Measurements from ENCODE around the gene TAMALIN.
"Not testable (repeated sequence)": the region's sequence is repeated elsewhere in the genome, so short reads cannot be mapped to it uniquely, and the experiment has no call there.

Gene TAMALIN

GRCh38 chr12:51979306-51979705 lies 27.4 kb upstream of the TAMALIN start:
- not testable (repeated sequence) for H3K27ac ChIP-seq (ENCODE audit: low read depth, low read length); H3K27me3 ChIP-seq (ENCODE audit: control insufficient read depth in 5 of 5, insufficient read depth in 4 of 5, low read length in 5 of 5); H3K4me3 ChIP-seq (ENCODE audit: low read depth in 1 of 5, low read length in 5 of 5); H3K9ac ChIP-seq (ENCODE audit: low read length in 5 of 5); H3K9me3 ChIP-seq (ENCODE audit: control insufficient read depth in 5 of 5, low read length in 5 of 5)
- peaks cover 0 to 12% (median 9%) of the 10 kb centered on the region in 5 donors for H3K4me1 ChIP-seq (ENCODE audit: control insufficient read depth in 5 of 5, insufficient read depth in 5 of 5, low read length in 5 of 5)
- H3K36me3 ChIP-seq (ENCODE audit: control insufficient read depth in 5 of 5, insufficient read depth in 5 of 5, low read length in 5 of 5), result peaks cover 12 to 69% (median 60%) of the 10 kb centered on the region in 5 donors

- Histone ChIP-seq H3K4me1 (ENCODE audit: control insufficient read depth in 5 of 5, insufficient read depth in 5 of 5, low read length in 5 of 5) (peaks cover 0 to 3% (median 3%) of the 10 kb centered on the region in 5 donors), H3K4me3 (ENCODE audit: low read depth in 1 of 5, low read length in 5 of 5) (no peak overlapping the region), H3K9me3 (ENCODE audit: control insufficient read depth in 5 of 5, low read length in 5 of 5) (no peaks in the 10 kb centered on the region), H3K36me3 (ENCODE audit: control insufficient read depth in 5 of 5, insufficient read depth in 5 of 5, low read length in 5 of 5) (peaks cover 16 to 76% (median 69%) of the 10 kb centered on the region in 5 donors), H3K27me3 (ENCODE audit: control insufficient read depth in 5 of 5, insufficient read depth in 4 of 5, low read length in 5 of 5) (no peaks in the 10 kb centered on the region), H3K27ac (ENCODE audit: low read depth, low read length) (no peak overlapping the region), H3K9ac (ENCODE audit: low read length in 5 of 5) (no peak overlapping the region)
Measured at GRCh38 chr12:51980051-51980808, 26.5 kb upstream of the TAMALIN start.

- H3K36me3 ChIP-seq (ENCODE audit: control insufficient read depth in 5 of 5, insufficient read depth in 5 of 5, low read length in 5 of 5), result peaks cover 16 to 76% (median 69%) of the 10 kb centered on the region in 5 donors
Measured at GRCh38 chr12:51980809-51981127, 26.0 kb upstream of the TAMALIN start.

GRCh38 chr12:51984657-51985056 lies 22.1 kb upstream of the TAMALIN start:
- Histone ChIP-seq H3K27ac (ENCODE audit: low read depth, low read length) (no peak overlapping the region), H3K36me3 (ENCODE audit: control insufficient read depth in 5 of 5, insufficient read depth in 5 of 5, low read length in 5 of 5) (peaks cover 15 to 75% (median 66%) of the 10 kb centered on the region in 5 donors), H3K4me1 (ENCODE audit: control insufficient read depth in 5 of 5, insufficient read depth in 5 of 5, low read length in 5 of 5) (peaks cover 0 to 3% (median 0%) of the 10 kb centered on the region in 5 donors), H3K9ac (ENCODE audit: low read length in 5 of 5) (no peak overlapping the region), H3K27me3 (ENCODE audit: control insufficient read depth in 5 of 5, insufficient read depth in 4 of 5, low read length in 5 of 5) (no peaks in the 10 kb centered on the region), H3K9me3 (ENCODE audit: control insufficient read depth in 5 of 5, low read length in 5 of 5) (no peaks in the 10 kb centered on the region), H3K4me3 (ENCODE audit: low read depth in 1 of 5, low read length in 5 of 5) (no peak overlapping the region)

More at GRCh38 chr12:51980809-51981127, 26.0 kb upstream of the TAMALIN start:
- H3K4me3 ChIP-seq (ENCODE audit: low read depth in 1 of 5, low read length in 5 of 5), result no peak overlapping the region
- no peaks in the 10 kb centered on the region for H3K9me3 ChIP-seq (ENCODE audit: control insufficient read depth in 5 of 5, low read length in 5 of 5)
- peaks cover 0 to 3% (median 0%) of the 10 kb centered on the region in 5 donors for H3K4me1 ChIP-seq (ENCODE audit: control insufficient read depth in 5 of 5, insufficient read depth in 5 of 5, low read length in 5 of 5)
- no peak overlapping the region for H3K27ac ChIP-seq (ENCODE audit: low read depth, low read length)
- H3K27me3 ChIP-seq (ENCODE audit: control insufficient read depth in 5 of 5, insufficient read depth in 4 of 5, low read length in 5 of 5), result no peaks in the 10 kb centered on the region
- no peak overlapping the region for H3K9ac ChIP-seq (ENCODE audit: low read length in 5 of 5)

- peaks cover 15 to 76% (median 67%) of the 10 kb centered on the region in 5 donors for H3K36me3 ChIP-seq (ENCODE audit: control insufficient read depth in 5 of 5, insufficient read depth in 5 of 5, low read length in 5 of 5)
Measured at GRCh38 chr12:51985154-51985835, 21.5 kb upstream of the TAMALIN start.

GRCh38 chr12:51986834-51987233 lies 19.9 kb upstream of the TAMALIN start:
- no peak overlapping the region for H3K27ac ChIP-seq (ENCODE audit: low read depth, low read length)
- H3K4me3 ChIP-seq (ENCODE audit: low read depth in 1 of 5, low read length in 5 of 5), result no peak overlapping the region
- H3K9ac ChIP-seq (ENCODE audit: low read length in 5 of 5), result no peak overlapping the region
- no peaks in the 10 kb centered on the region for H3K27me3 ChIP-seq (ENCODE audit: control insufficient read depth in 5 of 5, insufficient read depth in 4 of 5, low read length in 5 of 5)
- no peaks in the 10 kb centered on the region for H3K9me3 ChIP-seq (ENCODE audit: control insufficient read depth in 5 of 5, low read length in 5 of 5)
- H3K36me3 ChIP-seq (ENCODE audit: control insufficient read depth in 5 of 5, insufficient read depth in 5 of 5, low read length in 5 of 5), result peaks cover 19 to 69% (median 63%) of the 10 kb centered on the region in 5 donors
- H3K4me1 ChIP-seq (ENCODE audit: control insufficient read depth in 5 of 5, insufficient read depth in 5 of 5, low read length in 5 of 5), result no peaks in the 10 kb centered on the region

More at GRCh38 chr12:51985154-51985835, 21.5 kb upstream of the TAMALIN start:
- no peaks in the 10 kb centered on the region for H3K27me3 ChIP-seq (ENCODE audit: control insufficient read depth in 5 of 5, insufficient read depth in 4 of 5, low read length in 5 of 5)
- no peaks in the 10 kb centered on the region for H3K9me3 ChIP-seq (ENCODE audit: control insufficient read depth in 5 of 5, low read length in 5 of 5)
- H3K4me1 ChIP-seq (ENCODE audit: control insufficient read depth in 5 of 5, insufficient read depth in 5 of 5, low read length in 5 of 5), result peaks cover 0 to 3% (median 0%) of the 10 kb centered on the region in 5 donors
- H3K9ac ChIP-seq (ENCODE audit: low read length in 5 of 5), result no peak overlapping the region
- H3K27ac ChIP-seq (ENCODE audit: low read depth, low read length), result no peak overlapping the region
- H3K4me3 ChIP-seq (ENCODE audit: low read depth in 1 of 5, low read length in 5 of 5), result no peak overlapping the region

GRCh38 chr12:51992246-51992645 lies 14.5 kb upstream of the TAMALIN start:
- Histone ChIP-seq H3K9me3 (ENCODE audit: control insufficient read depth in 5 of 5, low read length in 5 of 5) (no peaks in the 10 kb centered on the region), H3K9ac (ENCODE audit: low read length in 5 of 5) (no peak overlapping the region), H3K27ac (ENCODE audit: low read depth, low read length) (no peak overlapping the region), H3K27me3 (ENCODE audit: control insufficient read depth in 5 of 5, insufficient read depth in 4 of 5, low read length in 5 of 5) (no peaks in the 10 kb centered on the region), H3K4me3 (ENCODE audit: low read depth in 1 of 5, low read length in 5 of 5) (no peak overlapping the region), H3K4me1 (ENCODE audit: control insufficient read depth in 5 of 5, insufficient read depth in 5 of 5, low read length in 5 of 5) (no peaks in the 10 kb centered on the region), H3K36me3 (ENCODE audit: control insufficient read depth in 5 of 5, insufficient read depth in 5 of 5, low read length in 5 of 5) (peaks cover 11 to 58% (median 51%) of the 10 kb centered on the region in 5 donors)

GRCh38 chr12:51994539-51994820 lies 12.3 kb upstream of the TAMALIN start:
- H3K9me3 ChIP-seq (ENCODE audit: control insufficient read depth in 5 of 5, low read length in 5 of 5), result no peaks in the 10 kb centered on the region
- no peak overlapping the region for H3K9ac ChIP-seq (ENCODE audit: low read length in 5 of 5)
- H3K4me3 ChIP-seq (ENCODE audit: low read depth in 1 of 5, low read length in 5 of 5), result no peak overlapping the region
- no peak overlapping the region for H3K27ac ChIP-seq (ENCODE audit: low read depth, low read length)
- no peaks in the 10 kb centered on the region for H3K4me1 ChIP-seq (ENCODE audit: control insufficient read depth in 5 of 5, insufficient read depth in 5 of 5, low read length in 5 of 5)
- H3K36me3 ChIP-seq (ENCODE audit: control insufficient read depth in 5 of 5, insufficient read depth in 5 of 5, low read length in 5 of 5), result peaks cover 11 to 61% (median 50%) of the 10 kb centered on the region in 5 donors
- no peaks in the 10 kb centered on the region for H3K27me3 ChIP-seq (ENCODE audit: control insufficient read depth in 5 of 5, insufficient read depth in 4 of 5, low read length in 5 of 5)

- Histone ChIP-seq H3K27ac (ENCODE audit: low read depth, low read length) (no peak overlapping the region), H3K9ac (ENCODE audit: low read length in 5 of 5) (no peak overlapping the region), H3K27me3 (ENCODE audit: control insufficient read depth in 5 of 5, insufficient read depth in 4 of 5, low read length in 5 of 5) (no peaks in the 10 kb centered on the region), H3K9me3 (ENCODE audit: control insufficient read depth in 5 of 5, low read length in 5 of 5) (no peaks in the 10 kb centered on the region), H3K4me3 (ENCODE audit: low read depth in 1 of 5, low read length in 5 of 5) (no peak overlapping the region), H3K4me1 (ENCODE audit: control insufficient read depth in 5 of 5, insufficient read depth in 5 of 5, low read length in 5 of 5) (no peaks in the 10 kb centered on the region), H3K36me3 (ENCODE audit: control insufficient read depth in 5 of 5, insufficient read depth in 5 of 5, low read length in 5 of 5) (peaks cover 11 to 63% (median 48%) of the 10 kb centered on the region in 5 donors)
Measured at GRCh38 chr12:51994959-51995358, 11.8 kb upstream of the TAMALIN start.

GRCh38 chr12:51997136-51997535 lies 9.6 kb upstream of the TAMALIN start:
- peaks cover 4 to 53% (median 42%) of the 10 kb centered on the region in 5 donors for H3K36me3 ChIP-seq (ENCODE audit: control insufficient read depth in 5 of 5, insufficient read depth in 5 of 5, low read length in 5 of 5)
- no peaks in the 10 kb centered on the region for H3K27me3 ChIP-seq (ENCODE audit: control insufficient read depth in 5 of 5, insufficient read depth in 4 of 5, low read length in 5 of 5)
- H3K9me3 ChIP-seq (ENCODE audit: control insufficient read depth in 5 of 5, low read length in 5 of 5), result no peaks in the 10 kb centered on the region
- H3K4me1 ChIP-seq (ENCODE audit: control insufficient read depth in 5 of 5, insufficient read depth in 5 of 5, low read length in 5 of 5), result no peaks in the 10 kb centered on the region
- no peak overlapping the region for H3K4me3 ChIP-seq (ENCODE audit: low read depth in 1 of 5, low read length in 5 of 5)
- H3K27ac ChIP-seq (ENCODE audit: low read depth, low read length), result no peak overlapping the region
- H3K9ac ChIP-seq (ENCODE audit: low read length in 5 of 5), result no peak overlapping the region
